Hematopoietic multipotent progenitor cell treated with erythropoietin and hydrocortisone succinate and interleukin-3 and kit ligand, for 6 days (in vitro differentiated cells): ENCODE results near the gene SLC4A5.
"Not testable (repeated sequence)": the region's sequence is repeated elsewhere in the genome, so short reads cannot be mapped to it uniquely, and the experiment has no call there.

Experiments
- DNase-seq: peaks from one replicate; pipeline ENCODE4 v3.0.0-alpha.2; 2015

SLC4A5 gene

GRCh38 chr2:74261204-74261864, 81.9 kb downstream of the SLC4A5 start:
- DNase-seq, result no peak

- no peak for DNase-seq
Observed at GRCh38 chr2:74260495-74260894, 82.7 kb downstream of the SLC4A5 start.

GRCh38 chr2:74259733-74260132, 83.5 kb downstream of the SLC4A5 start:
- DNase-seq, result no peak

DNA sequence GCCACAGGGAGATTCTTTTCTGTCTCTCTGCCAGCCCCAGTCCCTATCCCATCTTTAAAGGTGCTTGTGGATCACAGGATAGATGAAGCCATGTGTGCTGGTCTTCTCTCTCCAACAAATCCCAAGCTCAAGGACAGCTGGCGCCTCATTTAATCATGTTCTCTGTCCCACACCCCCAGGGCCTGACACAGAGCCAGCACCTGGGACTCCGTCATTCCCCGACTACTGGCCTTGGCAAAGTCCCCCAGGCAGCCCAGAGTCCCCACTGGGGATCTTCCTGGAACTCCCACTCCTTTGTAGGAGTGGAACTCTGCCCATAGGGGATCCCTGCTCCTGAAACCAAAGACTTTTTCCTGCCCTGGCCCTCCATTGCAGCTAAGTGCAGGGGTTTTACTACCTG, 84.0 kb downstream of the SLC4A5 start:
- DNase-seq, result no peak

- DNase-seq, result no peak
Observed at GRCh38 chr2:74255660-74256213, 87.5 kb downstream of the SLC4A5 start.

DNA sequence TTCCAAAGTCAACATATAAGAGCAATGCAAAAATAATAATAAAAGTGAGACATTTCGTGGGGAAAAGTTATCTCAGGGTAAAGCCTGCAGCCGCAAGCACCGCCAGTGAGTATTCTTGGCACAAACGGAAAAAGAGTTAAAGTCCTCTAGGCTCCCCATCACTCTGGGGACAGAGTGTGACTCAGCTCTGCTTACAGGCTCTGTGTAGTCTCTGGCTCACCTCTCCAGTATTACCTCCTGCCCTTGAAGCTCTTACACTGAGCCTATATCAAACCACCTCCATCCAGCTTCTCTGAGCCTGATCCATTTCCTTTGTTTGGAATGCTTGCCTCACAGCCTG, 89.3 kb downstream of the SLC4A5 start:
- no peak for DNase-seq

GRCh38 chr2:74253306-74253970, 89.8 kb downstream of the SLC4A5 start:
- DNase-seq, result no peak

- DNase-seq, result no peak
Observed at GRCh38 chr2:74252862-74253261, 90.4 kb downstream of the SLC4A5 start.

- no peak for DNase-seq
Observed at GRCh38 chr2:74252036-74252435, 91.2 kb downstream of the SLC4A5 start.

- DNase-seq, result peak; percentile 72
Observed at GRCh38 chr2:74250189-74250631, 93.0 kb downstream of the SLC4A5 start.

DNA sequence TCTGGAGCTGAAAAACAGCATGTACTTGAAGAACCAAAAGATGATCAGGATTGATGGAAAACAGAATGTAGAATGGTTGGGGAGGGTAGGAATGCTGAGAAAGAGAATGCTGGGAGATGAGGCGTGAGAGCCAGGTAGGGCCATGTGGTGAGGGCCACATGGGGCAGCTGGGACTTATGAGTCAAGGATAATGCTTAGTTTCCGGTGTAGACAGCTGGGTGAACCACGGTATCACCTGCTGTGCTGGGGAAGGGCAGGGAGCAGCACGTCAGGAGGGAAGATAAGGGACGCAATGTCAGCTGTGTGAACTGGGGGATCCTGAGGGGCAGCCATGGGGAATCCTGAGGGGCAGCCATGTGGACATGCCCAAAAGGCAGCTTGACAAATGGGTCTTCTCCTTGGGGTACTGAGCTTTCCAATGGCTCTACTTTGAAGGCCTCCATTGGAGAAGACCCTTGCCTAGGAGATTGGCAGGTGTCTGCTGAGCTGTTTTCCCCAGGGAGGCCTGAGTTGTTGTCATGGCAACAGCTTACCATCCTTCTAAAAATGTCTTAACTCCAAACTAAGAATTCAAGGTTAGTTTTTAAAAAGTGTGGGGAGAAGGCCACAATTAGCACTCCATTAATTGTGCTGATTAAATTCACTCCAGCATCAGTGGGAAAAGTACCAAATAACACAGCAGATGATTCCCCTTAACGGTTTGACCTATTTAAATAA, 93.7 kb downstream of the SLC4A5 start:
- DNase-seq, result no peak

DNA sequence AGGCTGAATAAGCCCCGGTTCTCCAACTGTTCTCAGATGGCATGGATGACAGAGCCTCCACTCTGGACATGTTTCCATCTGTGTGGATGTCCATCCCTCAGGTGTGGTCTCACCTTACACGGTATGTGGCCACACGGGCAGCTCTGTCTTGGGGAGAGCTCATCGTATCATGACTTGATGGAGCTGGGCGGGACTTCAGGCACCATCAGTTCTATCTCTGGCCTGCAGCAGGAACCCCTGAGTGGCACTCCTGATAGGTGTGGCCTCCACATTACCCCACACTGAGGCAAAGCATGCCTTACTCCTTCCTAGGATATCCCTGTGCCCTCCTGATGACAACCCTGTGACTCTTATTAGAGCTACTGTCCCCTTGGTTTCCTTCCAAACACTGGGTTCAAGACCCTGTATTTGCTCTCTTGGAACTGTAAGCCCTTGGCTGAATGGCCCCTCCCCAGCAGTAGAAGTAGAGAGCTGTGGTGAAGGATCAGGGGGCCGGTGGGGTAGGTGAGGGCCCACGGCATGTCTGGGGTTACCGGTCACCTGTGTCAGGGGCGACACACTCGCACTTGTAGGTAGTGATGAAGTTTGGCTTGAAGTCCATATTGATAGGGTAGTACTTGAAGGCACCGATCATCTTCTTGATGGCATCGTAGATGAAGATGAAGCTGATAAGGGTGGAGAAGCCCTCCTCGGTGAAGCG, 96.6 kb downstream of the SLC4A5 start:
- peak; percentile 26 for DNase-seq

GRCh38 chr2:74244286-74244685, 98.9 kb downstream of the SLC4A5 start:
- DNase-seq, result no peak

GRCh38 chr2:74242354-74243071, 100.7 kb downstream of the SLC4A5 start:
- DNase-seq, result no peak

- DNase-seq, result no peak
Observed at GRCh38 chr2:74239346-74239745, 103.9 kb downstream of the SLC4A5 start.

- DNase-seq, result no peak
Observed at GRCh38 chr2:74238879-74239278, 104.3 kb downstream of the SLC4A5 start.

DNA sequence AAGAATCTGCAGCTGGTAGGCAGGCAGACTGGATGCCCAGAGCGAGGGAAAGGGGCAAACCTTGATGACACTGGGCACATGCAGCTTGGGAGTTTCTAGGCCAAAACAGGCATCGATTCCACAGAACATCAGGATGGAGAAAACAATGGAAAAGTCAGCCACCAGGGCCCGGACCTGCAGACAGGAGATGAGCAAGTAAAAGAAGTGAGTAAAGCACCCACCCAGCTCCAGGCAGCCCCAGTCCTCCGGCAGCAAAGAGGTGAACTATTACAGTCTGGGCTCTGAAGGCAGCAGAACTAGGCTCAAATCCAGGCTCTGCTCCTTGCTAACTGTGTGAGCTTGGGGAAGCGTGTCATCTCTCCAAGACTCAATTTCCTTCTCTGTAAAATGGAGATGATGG, 108.2 kb downstream of the SLC4A5 start:
- DNase-seq, result no peak

DNA sequence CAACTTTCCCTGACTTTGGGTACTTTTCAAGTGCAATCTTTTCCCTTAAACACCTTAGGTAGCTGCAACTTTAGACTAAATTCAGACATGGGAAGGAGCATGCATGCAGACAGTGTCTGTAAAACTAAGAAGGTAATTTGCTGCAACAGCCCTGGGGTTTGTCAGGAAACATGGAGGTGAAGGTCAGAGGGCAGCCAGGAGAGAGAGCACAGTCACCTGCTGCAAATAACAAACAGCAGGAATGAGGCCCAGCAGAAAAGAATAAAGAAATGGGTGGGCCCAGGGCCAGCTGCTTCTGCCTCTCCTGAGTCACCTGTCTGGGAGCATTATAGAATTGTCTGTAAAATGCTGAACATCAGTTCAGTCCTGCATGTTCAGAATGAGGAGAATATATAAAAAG, 109.6 kb downstream of the SLC4A5 start:
- no peak for DNase-seq

- no peak for DNase-seq
Observed at GRCh38 chr2:74232426-74232825, 110.8 kb downstream of the SLC4A5 start.

DNA sequence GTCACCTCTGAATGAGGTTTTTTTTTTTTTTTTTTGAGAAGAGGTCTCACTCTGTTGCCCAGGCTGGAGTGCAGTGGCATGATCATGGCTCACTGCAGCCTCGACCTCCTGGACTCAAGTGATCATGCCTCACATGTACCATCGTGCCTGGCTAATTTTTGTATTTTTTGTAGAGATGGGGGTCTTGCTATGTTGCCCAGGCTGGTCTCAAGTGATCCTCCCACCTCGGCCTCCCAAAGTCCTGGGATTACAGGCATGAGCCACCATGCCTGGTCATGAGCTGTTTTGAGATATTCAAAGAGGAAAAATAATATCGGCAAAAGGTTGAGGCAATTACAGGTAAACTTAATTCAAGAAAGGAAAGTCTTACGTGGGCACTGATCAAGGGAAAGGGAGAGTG, 113.4 kb downstream of the SLC4A5 start:
- not testable (repeated sequence) for DNase-seq

DNA sequence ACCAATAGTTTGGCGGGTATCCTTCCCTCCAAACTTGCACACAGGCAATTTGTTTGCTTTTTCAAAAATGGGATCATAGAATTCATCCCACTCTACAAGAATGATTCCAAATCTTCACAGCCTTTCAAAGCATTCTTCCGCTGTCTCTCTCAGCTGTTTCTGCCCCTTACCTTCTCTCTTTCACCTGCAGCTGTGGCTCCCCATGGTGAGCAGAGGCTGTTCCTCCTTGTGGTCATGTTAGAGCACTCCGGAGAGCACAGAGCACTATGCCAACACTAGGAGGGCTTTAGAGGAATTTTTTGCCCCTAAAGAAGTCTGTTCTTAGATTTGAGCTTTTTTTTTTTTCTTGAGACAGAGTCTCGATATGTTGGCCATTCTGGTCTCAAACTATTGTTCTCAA, 114.4 kb downstream of the SLC4A5 start:
- DNase-seq, result no peak

DNA sequence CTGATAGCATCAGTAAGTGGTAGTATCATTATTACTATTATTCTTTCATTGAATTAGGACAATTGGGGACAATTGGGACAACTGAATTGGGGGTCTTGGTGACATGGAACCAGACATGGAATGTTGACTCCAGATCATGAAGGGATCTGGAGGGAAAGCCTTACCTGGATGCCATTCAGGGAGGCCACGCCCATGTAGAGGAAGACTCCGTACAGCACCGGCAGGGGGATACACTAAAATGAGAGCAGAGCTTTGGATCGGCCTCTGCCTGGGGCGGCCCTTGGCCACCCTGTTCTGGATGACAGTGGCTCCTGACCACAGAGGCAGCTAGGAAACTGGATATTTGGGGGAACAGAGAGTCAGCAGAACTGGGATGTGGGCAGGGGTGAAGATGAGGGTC, 115.6 kb downstream of the SLC4A5 start:
- DNase-seq, result no peak
